Neural cell (in vitro differentiated cells): ENCODE results near the gene VRK1. TPM values are rescaled to one million over a fixed set of nuclear protein-coding genes. Genes with fewer than 3 reads are reported as not detected.

Experiments used
- H2AFZ ChIP-seq: fragments of 200-600, 300-800 bp; sonication (generic), shearing (Covaris generic); 2 replicates; pipeline ENCODE4 v1.6.0; 2014; ENCODE audit warnings: low read depth, mild to moderate bottlenecking, antibody characterized with exemption, low read length, moderate library complexity
- H3F3A ChIP-seq: fragments of 200-600 bp; shearing (Covaris generic); 2 replicates; pipeline ENCODE4 v1.6.1; 2016; ENCODE audit warnings: mild to moderate bottlenecking, moderate library complexity, mixed read lengths, antibody characterized with exemption, low read length; ENCODE audit not compliant: insufficient read depth, poor library complexity, severe bottlenecking
- H3K27ac ChIP-seq: fragments of 200-600, 300-800 bp; sonication (generic), shearing (Covaris generic); 2 replicates; pipeline ENCODE4 v1.5.1; 2014; ENCODE audit warnings: mild to moderate bottlenecking, low read length, moderate library complexity
- H3K27me3 ChIP-seq: fragments of 300-800, 200-600 bp; sonication (generic), shearing (Covaris generic); 2 replicates; pipeline ENCODE4 v1.6.0; 2014; ENCODE audit warnings: mild to moderate bottlenecking, low read depth, low read length, moderate library complexity; ENCODE audit not compliant: insufficient read depth
- H3K36me3 ChIP-seq: fragments of 300-800, 200-600 bp; sonication (generic), shearing (Covaris generic); 2 replicates; pipeline ENCODE4 v1.5.1; 2014; ENCODE audit warnings: mild to moderate bottlenecking, antibody characterized with exemption, low read length, moderate library complexity; ENCODE audit not compliant: insufficient read depth
- H3K4me2 ChIP-seq: fragments of 300-800, 200-600 bp; sonication (generic), shearing (Covaris generic); 2 replicates; pipeline ENCODE4 v1.6.0; 2014; ENCODE audit warnings: mild to moderate bottlenecking, low read length
- H3K4me3 ChIP-seq: fragments of 300-800, 200-600 bp; sonication (generic), shearing (Covaris generic); 2 replicates; pipeline ENCODE4 v1.5.1; 2014; ENCODE audit warnings: mild to moderate bottlenecking, low read length, moderate library complexity
- H3K79me2 ChIP-seq: fragments of 200-600 bp; shearing (Covaris generic); replicated peaks from 2 replicates; pipeline ENCODE4 v1.6.0; 2014; ENCODE audit warnings: mild to moderate bottlenecking, low read length, moderate library complexity; ENCODE audit not compliant: insufficient read depth
- H3K9ac ChIP-seq: fragments of 300-800, 200-600 bp; sonication (generic), shearing (Covaris generic); 2 replicates; pipeline ENCODE4 v1.6.1; 2016; ENCODE audit warnings: mild to moderate bottlenecking, low read length, mixed read lengths
- H3K9me2 ChIP-seq: fragments of 200-600 bp; shearing (Covaris generic); 2 replicates; pipeline ENCODE4 v1.6.1; 2016; ENCODE audit warnings: mild to moderate bottlenecking, low read length, mixed read lengths; ENCODE audit not compliant: insufficient read depth
- H3K9me3 ChIP-seq: fragments of 200-600, 300-800 bp; sonication (generic), shearing (Covaris generic); 2 replicates; pipeline ENCODE4 v1.6.1; 2016; ENCODE audit warnings: mild to moderate bottlenecking, mixed run types, low read length, moderate library complexity, mixed read lengths
- H4K20me1 ChIP-seq: fragments of 200-600 bp; shearing (Covaris generic); 2 replicates; pipeline ENCODE4 v1.6.1; 2016; ENCODE audit warnings: mild to moderate bottlenecking, mixed run types; ENCODE audit not compliant: insufficient read depth
- EP300 ChIP-seq: fragments of 450-650 bp; conservative IDR thresholded peaks from 2 replicates; pipeline ENCODE4 v1.6.1; 2014; ENCODE audit warnings: antibody characterized with exemption, mild to moderate bottlenecking, moderate library complexity; ENCODE audit not compliant: poor library complexity, severe bottlenecking
- EZH2 ChIP-seq: fragments of 200-600, 300-800 bp; shearing (Covaris generic), sonication (generic); IDR thresholded peaks from 2 replicates; pipeline ENCODE4 v1.6.1; 2014; ENCODE audit warnings: antibody characterized with exemption, low read length, borderline replicate concordance, mild to moderate bottlenecking; ENCODE audit not compliant: insufficient read depth, poor library complexity, severe bottlenecking
- MXI1 ChIP-seq: fragments of 450-650 bp; conservative IDR thresholded peaks from 2 replicates; pipeline ENCODE4 v1.6.1; 2014; ENCODE audit warnings: antibody characterized with exemption, mild to moderate bottlenecking; ENCODE audit not compliant: poor library complexity, severe bottlenecking
- POLR2AphosphoS5 ChIP-seq: IDR thresholded peaks from 2 replicates; pipeline ENCODE4 v1.6.1; 2012
- RAD21 ChIP-seq: fragments of 450-650 bp; conservative IDR thresholded peaks from 2 replicates; pipeline ENCODE4 v1.6.1; 2014; ENCODE audit warnings: antibody characterized with exemption, mild to moderate bottlenecking, moderate library complexity
- SMC3 ChIP-seq: fragments of 450-650 bp; conservative IDR thresholded peaks from 2 replicates; pipeline ENCODE4 v1.6.1; 2014; ENCODE audit warnings: antibody characterized with exemption, mild to moderate bottlenecking, moderate library complexity; ENCODE audit not compliant: poor library complexity
- TAF1 ChIP-seq: IDR thresholded peaks from 2 replicates; pipeline ENCODE4 v1.6.1; 2012; ENCODE audit warnings: low read depth
- polyA plus RNA-seq: library from polyadenylated mRNA; depleted of rRNA; stranded (reverse); fragments of >200 nt; gene quantifications from 2 replicates; pipeline ENCODE4 v1.2.3, GENCODE V29; 2014
- TF ChIP-seq, protein P1 (sequence below): fragments of 450-650 bp; IDR thresholded peaks from 2 replicates; pipeline ENCODE4 v1.5.1; 2014; ENCODE audit warnings: antibody characterized with exemption, mild to moderate bottlenecking, moderate library complexity; ENCODE audit not compliant: poor library complexity, severe bottlenecking
- TF ChIP-seq, protein P2 (sequence below): IDR thresholded peaks from 2 replicates; pipeline ENCODE4 v1.6.1; 2012; ENCODE audit warnings: borderline replicate concordance

Gene VRK1
- polyA plus RNA-seq, 1 donor from 2014 or later: 86.0 TPM

DNA sequence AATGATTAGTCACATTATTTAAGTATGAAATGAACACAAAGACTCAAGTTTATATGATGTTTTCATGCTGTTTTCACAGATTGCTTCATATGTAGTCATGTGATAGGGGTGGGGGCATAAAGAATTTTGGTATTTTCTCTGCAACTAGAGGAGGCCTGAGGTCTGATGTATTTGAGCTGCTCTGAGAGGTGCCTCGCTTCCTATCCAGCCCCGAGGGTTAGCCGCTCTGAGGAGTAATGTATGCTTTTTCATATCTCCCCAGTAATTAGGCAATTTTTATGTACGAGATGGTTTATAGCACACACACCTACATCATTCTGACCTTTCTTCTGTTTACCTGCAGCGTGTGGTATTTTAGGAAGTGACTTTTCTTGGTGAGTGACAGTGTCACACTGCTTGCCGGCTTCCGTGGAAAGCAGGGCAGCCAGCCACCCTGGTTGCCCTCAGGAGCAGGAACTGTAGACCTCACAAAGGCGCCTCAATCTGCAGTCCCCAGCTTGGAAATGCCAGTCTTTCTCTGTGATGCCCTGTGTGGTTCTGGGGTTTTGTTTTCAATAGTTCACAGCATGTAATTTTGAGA is 106.4 kb downstream of the VRK1 start:
- Histone ChIP-seq H3K27ac (no peak overlapping the region), H3K9me2 (no peaks in the 10 kb centered on the region), H3K4me3 (no peak overlapping the region), H3F3A (no peaks in the 10 kb centered on the region), H4K20me1 (no peaks in the 10 kb centered on the region), H3K9me3 (no peaks in the 10 kb centered on the region), H3K4me2 (no peak overlapping the region), H2AFZ (no peak overlapping the region), H3K9ac (no peak overlapping the region), H3K36me3 (no peaks in the 10 kb centered on the region), H3K79me2 (no peaks in the 10 kb centered on the region), H3K27me3 (no peaks in the 10 kb centered on the region)
- TF ChIP-seq SMC3 (no peak), MXI1 (no peak), RAD21 (no peak), POLR2AphosphoS5 (no peak), EP300 (no peak), TAF1 (no peak), EZH2 (no peak)
- TF ChIP-seq, protein P1, sequence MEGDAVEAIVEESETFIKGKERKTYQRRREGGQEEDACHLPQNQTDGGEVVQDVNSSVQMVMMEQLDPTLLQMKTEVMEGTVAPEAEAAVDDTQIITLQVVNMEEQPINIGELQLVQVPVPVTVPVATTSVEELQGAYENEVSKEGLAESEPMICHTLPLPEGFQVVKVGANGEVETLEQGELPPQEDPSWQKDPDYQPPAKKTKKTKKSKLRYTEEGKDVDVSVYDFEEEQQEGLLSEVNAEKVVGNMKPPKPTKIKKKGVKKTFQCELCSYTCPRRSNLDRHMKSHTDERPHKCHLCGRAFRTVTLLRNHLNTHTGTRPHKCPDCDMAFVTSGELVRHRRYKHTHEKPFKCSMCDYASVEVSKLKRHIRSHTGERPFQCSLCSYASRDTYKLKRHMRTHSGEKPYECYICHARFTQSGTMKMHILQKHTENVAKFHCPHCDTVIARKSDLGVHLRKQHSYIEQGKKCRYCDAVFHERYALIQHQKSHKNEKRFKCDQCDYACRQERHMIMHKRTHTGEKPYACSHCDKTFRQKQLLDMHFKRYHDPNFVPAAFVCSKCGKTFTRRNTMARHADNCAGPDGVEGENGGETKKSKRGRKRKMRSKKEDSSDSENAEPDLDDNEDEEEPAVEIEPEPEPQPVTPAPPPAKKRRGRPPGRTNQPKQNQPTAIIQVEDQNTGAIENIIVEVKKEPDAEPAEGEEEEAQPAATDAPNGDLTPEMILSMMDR: no peak
- TF ChIP-seq, protein P2, sequence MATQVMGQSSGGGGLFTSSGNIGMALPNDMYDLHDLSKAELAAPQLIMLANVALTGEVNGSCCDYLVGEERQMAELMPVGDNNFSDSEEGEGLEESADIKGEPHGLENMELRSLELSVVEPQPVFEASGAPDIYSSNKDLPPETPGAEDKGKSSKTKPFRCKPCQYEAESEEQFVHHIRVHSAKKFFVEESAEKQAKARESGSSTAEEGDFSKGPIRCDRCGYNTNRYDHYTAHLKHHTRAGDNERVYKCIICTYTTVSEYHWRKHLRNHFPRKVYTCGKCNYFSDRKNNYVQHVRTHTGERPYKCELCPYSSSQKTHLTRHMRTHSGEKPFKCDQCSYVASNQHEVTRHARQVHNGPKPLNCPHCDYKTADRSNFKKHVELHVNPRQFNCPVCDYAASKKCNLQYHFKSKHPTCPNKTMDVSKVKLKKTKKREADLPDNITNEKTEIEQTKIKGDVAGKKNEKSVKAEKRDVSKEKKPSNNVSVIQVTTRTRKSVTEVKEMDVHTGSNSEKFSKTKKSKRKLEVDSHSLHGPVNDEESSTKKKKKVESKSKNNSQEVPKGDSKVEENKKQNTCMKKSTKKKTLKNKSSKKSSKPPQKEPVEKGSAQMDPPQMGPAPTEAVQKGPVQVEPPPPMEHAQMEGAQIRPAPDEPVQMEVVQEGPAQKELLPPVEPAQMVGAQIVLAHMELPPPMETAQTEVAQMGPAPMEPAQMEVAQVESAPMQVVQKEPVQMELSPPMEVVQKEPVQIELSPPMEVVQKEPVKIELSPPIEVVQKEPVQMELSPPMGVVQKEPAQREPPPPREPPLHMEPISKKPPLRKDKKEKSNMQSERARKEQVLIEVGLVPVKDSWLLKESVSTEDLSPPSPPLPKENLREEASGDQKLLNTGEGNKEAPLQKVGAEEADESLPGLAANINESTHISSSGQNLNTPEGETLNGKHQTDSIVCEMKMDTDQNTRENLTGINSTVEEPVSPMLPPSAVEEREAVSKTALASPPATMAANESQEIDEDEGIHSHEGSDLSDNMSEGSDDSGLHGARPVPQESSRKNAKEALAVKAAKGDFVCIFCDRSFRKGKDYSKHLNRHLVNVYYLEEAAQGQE: no peak

DNA sequence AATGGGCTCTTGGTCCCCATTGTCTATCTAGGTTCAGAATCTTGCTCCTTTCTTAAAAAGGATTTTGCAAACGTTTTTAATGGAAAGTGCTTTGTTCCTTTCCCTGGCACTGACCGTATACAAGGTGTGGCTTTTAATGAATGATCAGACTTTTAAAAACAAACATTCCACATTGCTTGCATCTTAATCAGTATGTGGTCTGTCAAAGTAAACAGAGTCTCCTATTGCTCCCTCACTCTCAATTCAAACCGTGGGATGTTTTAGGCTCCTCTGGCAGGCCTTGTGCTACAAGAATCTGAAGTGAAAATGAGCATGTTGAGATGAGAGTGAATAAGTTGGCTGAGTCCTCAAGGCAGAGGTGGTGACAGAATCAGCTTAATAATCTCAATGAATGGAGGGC is 107.0 kb downstream of the VRK1 start:
- H3K36me3 ChIP-seq: no peaks in the 10 kb centered on the region
- TF ChIP-seq, protein P2: no peak
- TF ChIP-seq EZH2 (no peak), POLR2AphosphoS5 (no peak), EP300 (no peak), MXI1 (no peak), TAF1 (no peak), RAD21 (no peak), SMC3 (no peak)
- TF ChIP-seq, protein P1: no peak
- no peaks in the 10 kb centered on the region for H3K9me2 ChIP-seq
- H3K9ac ChIP-seq: no peak overlapping the region
- H3K4me2 ChIP-seq: no peak overlapping the region
- no peaks in the 10 kb centered on the region for H3F3A ChIP-seq
- no peaks in the 10 kb centered on the region for H3K79me2 ChIP-seq
- H3K4me3 ChIP-seq: no peak overlapping the region
- H3K27me3 ChIP-seq: no peaks in the 10 kb centered on the region
- H4K20me1 ChIP-seq: no peaks in the 10 kb centered on the region
- H3K9me3 ChIP-seq: peaks cover under 1% of the 10 kb centered on the region
- no peak overlapping the region for H2AFZ ChIP-seq
- no peak overlapping the region for H3K27ac ChIP-seq
